ENCODE measurements around the gene NEGR1. TPM values are rescaled to one million over a fixed set of nuclear protein-coding genes. Genes with fewer than 3 reads are reported as not detected.
A peak's percentile ranks its signal among the peaks of the same experiment; 100 is the strongest.

Gene NEGR1
- total RNA-seq, 2 experiments from 2014 or later, result not detected

GRCh38 chr1:71600023-71600422 lies 682.3 kb downstream of the NEGR1 start:
- no peaks in the 10 kb centered on the region for H3K9me2 ChIP-seq (ENCODE audit: insufficient read depth, low read length)
- H3K79me2 ChIP-seq (ENCODE audit: insufficient read depth, low read depth, low read length), result no peaks in the 10 kb centered on the region
- no peak for DNase-seq (ENCODE audit: low spot score)
- no peak overlapping the region for H2AFZ ChIP-seq (ENCODE audit: low read length)
- H3K27ac ChIP-seq (ENCODE audit: low read depth, low read length, poor library complexity, severe bottlenecking), result no peak overlapping the region
- CTCF ChIA-PET (ENCODE audit: unreplicated experiment), result no interaction called here
- intact Hi-C loops (cut with micrococcal nuclease; ENCODE audit: unreplicated experiment), result no loop called here
- H3K4me3 ChIP-seq (ENCODE audit: low read depth, low read length, poor library complexity, severe bottlenecking), result no peak overlapping the region
- no peaks in the 10 kb centered on the region for H3K9me3 ChIP-seq (ENCODE audit: low read length)
- no peaks in the 10 kb centered on the region for H3K36me3 ChIP-seq (ENCODE audit: insufficient read depth, low read length)
- no peak overlapping the region for H3K4me2 ChIP-seq (ENCODE audit: low read length)
- H3K4me1 ChIP-seq (ENCODE audit: insufficient read depth, low read length, poor library complexity, severe bottlenecking), result no peaks in the 10 kb centered on the region
- POLR2A ChIA-PET, result interaction anchor here (1.3 kb wide), 1 partner anchor 9 kb away, joined by 4 read pairs; no protein-coding TSS in a partner anchor
- H4K20me1 ChIP-seq (ENCODE audit: insufficient read depth, low read length), result no peaks in the 10 kb centered on the region
- TF ChIP-seq CTCF (conservative IDR thresholded peaks at IDR 0.05; ENCODE audit: low read length) (no peak), EZH2phosphoT487 (IDR thresholded peaks at IDR 0.05; ENCODE audit: borderline replicate concordance, low read depth, low read length) (no peak)
- BruUV-seq (replicated peaks), result no TSS peak

- H2AFZ ChIP-seq (ENCODE audit: low read length), result no peak overlapping the region
- no peaks in the 10 kb centered on the region for H3K79me2 ChIP-seq (ENCODE audit: insufficient read depth, low read depth, low read length)
- no peak for DNase-seq (ENCODE audit: low spot score)
- intact Hi-C loops (cut with micrococcal nuclease; ENCODE audit: unreplicated experiment), result no loop called here
- no peak overlapping the region for H3K27ac ChIP-seq (ENCODE audit: low read depth, low read length, poor library complexity, severe bottlenecking)
- TF ChIP-seq CTCF (conservative IDR thresholded peaks at IDR 0.05; ENCODE audit: low read length) (no peak), EZH2phosphoT487 (IDR thresholded peaks at IDR 0.05; ENCODE audit: borderline replicate concordance, low read depth, low read length) (no peak)
- H3K4me2 ChIP-seq (ENCODE audit: low read length), result no peak overlapping the region
- no peaks in the 10 kb centered on the region for H3K4me1 ChIP-seq (ENCODE audit: insufficient read depth, low read length, poor library complexity, severe bottlenecking)
- CTCF ChIA-PET (ENCODE audit: unreplicated experiment), result no interaction called here
- H3K4me3 ChIP-seq (ENCODE audit: low read depth, low read length, poor library complexity, severe bottlenecking), result no peak overlapping the region
- H3K9me3 ChIP-seq (ENCODE audit: low read length), result no peaks in the 10 kb centered on the region
- H3K9me2 ChIP-seq (ENCODE audit: insufficient read depth, low read length), result no peaks in the 10 kb centered on the region
- no peaks in the 10 kb centered on the region for H3K36me3 ChIP-seq (ENCODE audit: insufficient read depth, low read length)
- POLR2A ChIA-PET, result interaction anchor here (1.3 kb wide), 1 partner anchor 9 kb away, joined by 4 read pairs; no protein-coding TSS in a partner anchor
- H4K20me1 ChIP-seq (ENCODE audit: insufficient read depth, low read length), result no peaks in the 10 kb centered on the region
- no TSS peak for BruUV-seq (replicated peaks)
These were observed 683.0 kb downstream of the NEGR1 start for GRCh38 chr1:71599306-71599705.

- Histone ChIP-seq H2AFZ (ENCODE audit: low read length) (no peak overlapping the region), H3K27ac (ENCODE audit: low read depth, low read length, poor library complexity, severe bottlenecking) (no peak overlapping the region), H3K36me3 (ENCODE audit: insufficient read depth, low read length) (no peaks in the 10 kb centered on the region), H4K20me1 (ENCODE audit: insufficient read depth, low read length) (no peaks in the 10 kb centered on the region), H3K4me3 (ENCODE audit: low read depth, low read length, poor library complexity, severe bottlenecking) (no peak overlapping the region), H3K4me2 (ENCODE audit: low read length) (no peak overlapping the region), H3K79me2 (ENCODE audit: insufficient read depth, low read depth, low read length) (no peaks in the 10 kb centered on the region), H3K9me3 (ENCODE audit: low read length) (no peaks in the 10 kb centered on the region), H3K9me2 (ENCODE audit: insufficient read depth, low read length) (no peaks in the 10 kb centered on the region), H3K4me1 (ENCODE audit: insufficient read depth, low read length, poor library complexity, severe bottlenecking) (no peaks in the 10 kb centered on the region)
- intact Hi-C loops (cut with micrococcal nuclease; ENCODE audit: unreplicated experiment), result no loop called here
- ChIA-PET POLR2A (no interaction called here), CTCF (ENCODE audit: unreplicated experiment) (no interaction called here)
- peak; percentile 1 for DNase-seq (ENCODE audit: low spot score)
- TF ChIP-seq EZH2phosphoT487 (IDR thresholded peaks at IDR 0.05; ENCODE audit: borderline replicate concordance, low read depth, low read length) (no peak), CTCF (conservative IDR thresholded peaks at IDR 0.05; ENCODE audit: low read length) (peak; percentile 39)
- BruUV-seq (replicated peaks), result no TSS peak
These were observed 688.8 kb downstream of the NEGR1 start for GRCh38 chr1:71593523-71593922.

All from OCI-LY7 (cell line).